ENCODE measurements around the gene TUBB4B.

GRCh38 chr9:137221506-137222111 is 19.5 kb upstream of the TUBB4B start:
- TF ChIP-seq CTCF (IDR thresholded peaks at IDR 0.05; ENCODE audit: insufficient read depth, low read length, poor library complexity, severe bottlenecking) (no peak), EZH2phosphoT487 (conservative IDR thresholded peaks at IDR 0.05; ENCODE audit: low read length) (no peak)
